T-cell (primary cell): Measurements from ENCODE around the gene ZNHIT6. TPM values are rescaled to one million over a fixed set of nuclear protein-coding genes. Genes with fewer than 3 reads are reported as not detected.

Experiments
- ATAC-seq, 4 experiments: fragments of 200-7000 bp in 3 of 4; fragments of 150-1000 bp in 1 of 4; cut with Tn5 transposase; replicated peaks in 1 of 4; 1 replicate in 3 of 4; 2 replicates in 1 of 4; pipeline ENCODE4 v1.10.0; 2021; ENCODE audit warnings: moderate library complexity in 3 of 4, mild to moderate bottlenecking in 2 of 4, moderate number of reproducible peaks in 1 of 4
- CTCF ChIA-PET, 2 donors: fragments of 300-600 bp; sonication (Branson Sonifier 250); formaldehyde crosslinking; loops; one replicate each; lab custom pipeline; 2022; ENCODE audit warnings: antibody characterized with exemption in 2 of 2; lab: Charles Lee
- POLR2A ChIA-PET, 2 donors: fragments of 300-600 bp; sonication (Branson Sonifier 250); formaldehyde crosslinking; loops; one replicate each; lab custom pipeline; 2022; ENCODE audit warnings: antibody characterized with exemption in 2 of 2; lab: Charles Lee
- DNase-seq, 35 experiments: peaks; one replicate each; pipeline versions ENCODE4 v3.0.0 to v3.0.0-alpha.2; 2013 to 2023
- H3K27ac ChIP-seq: one replicate; pipeline ENCODE4 v1.5.1; 2013; ENCODE audit warnings: low read length
- H3K27me3 ChIP-seq, 2 experiments: replicated peaks in 1 of 2; 1 replicate in 1 of 2; 2 replicates in 1 of 2; pipeline versions ENCODE4 v1.6.1 to v1.7.0; 2013; ENCODE audit warnings: low read length in 1 of 2, mixed read lengths in 1 of 2; ENCODE audit not compliant: control insufficient read depth in 2 of 2, insufficient read depth in 2 of 2; ENCODE audit errors: extremely low read depth in 1 of 2
- H3K36me3 ChIP-seq, 2 donors: 1 replicate in 1 of 2; 2 replicates in 1 of 2; pipeline versions ENCODE4 v1.6.1 to v1.7.0; 2013; ENCODE audit warnings: low read length in 1 of 2; ENCODE audit not compliant: control insufficient read depth in 2 of 2, insufficient read depth in 1 of 2; ENCODE audit errors: extremely low read depth in 1 of 2
- H3K4me1 ChIP-seq, 2 experiments: 1 replicate in 1 of 2; 2 replicates in 1 of 2; pipeline versions ENCODE4 v1.6.1 to v1.7.0; 2013; ENCODE audit warnings: low read length in 2 of 2, mixed read lengths in 1 of 2; ENCODE audit not compliant: insufficient read depth in 2 of 2, control insufficient read depth in 1 of 2; ENCODE audit errors: extremely low read depth in 1 of 2
- H3K4me3 ChIP-seq, 2 donors: 1 replicate in 1 of 2; 2 replicates in 1 of 2; pipeline versions ENCODE4 v1.5.1 to v1.7.0; 2013; ENCODE audit warnings: mild to moderate bottlenecking in 2 of 2, low read length in 1 of 2, moderate library complexity in 1 of 2; ENCODE audit not compliant: control insufficient read depth in 1 of 2; ENCODE audit errors: extremely low read depth in 1 of 2
- H3K9me3 ChIP-seq: 2 replicates; pipeline ENCODE4 v1.7.0; 2013
- H3K27ac Mint-ChIP-seq, 2 donors: one replicate each; pipeline ENCODE4 v1.8.0; 2020 to 2021; ENCODE audit warnings: mild to moderate bottlenecking in 2 of 2, mixed read lengths in 2 of 2
- H3K27me3 Mint-ChIP-seq, 2 donors: one replicate each; pipeline ENCODE4 v1.8.0; 2021 to 2022; ENCODE audit warnings: mixed read lengths in 2 of 2
- H3K36me3 Mint-ChIP-seq: one replicate; pipeline ENCODE4 v1.8.0; 2021; ENCODE audit warnings: mixed read lengths
- H3K4me1 Mint-ChIP-seq, 3 donors: one replicate each; pipeline ENCODE4 v1.8.0; 2020 to 2022; ENCODE audit warnings: mixed read lengths in 3 of 3, mild to moderate bottlenecking in 1 of 3
- H3K4me3 Mint-ChIP-seq, 3 donors: one replicate each; pipeline ENCODE4 v1.8.0; 2020 to 2022; ENCODE audit warnings: mild to moderate bottlenecking in 3 of 3, mixed read lengths in 3 of 3, moderate library complexity in 3 of 3
- H3K9me3 Mint-ChIP-seq, 3 donors: one replicate each; pipeline ENCODE4 v1.8.0; 2020 to 2022; ENCODE audit warnings: mixed read lengths in 3 of 3
- WGBS: methylation state at CpG from one replicate; pipeline ENCODE4 v1.1.5; 2013; ENCODE audit warnings: missing lambda C conversion rate; ENCODE audit not compliant: insufficient coverage; 5-methylcytosine and 5-hydroxymethylcytosine counted together
- total RNA-seq, 35 experiments: library from RNA in 6 of 35; stranded (reverse) in 6 of 35; fragments of 120-200 nt in 1 of 35; gene quantifications; one replicate each; pipeline versions ENCODE4 v1.2.1 to v1.2.4 and lab custom pipeline; 2013 to 2026

Gene ZNHIT6
- total RNA-seq, 5 donors from 2014 or later (not counting 1 experiment from before 2014, with no cell fraction given): 17.3 to 21.2 (median 19.2) TPM

GRCh38 chr1:85700422-85700821 is 7.8 kb downstream of the ZNHIT6 start:
- no peak for ATAC-seq
- H3K9me3 Mint-ChIP-seq: no peaks in the 10 kb centered on the region
- H3K27ac ChIP-seq: no peak overlapping the region
- 100% methylated on average over 2 of the region's 4 CpGs for WGBS
- H3K9me3 ChIP-seq: no peaks in the 10 kb centered on the region
- CTCF ChIA-PET: interaction anchor here in 1 of 2 donors (0.7 kb wide), 1 partner anchor 756 kb away, joined by 4 read pairs; no protein-coding TSS in a partner anchor
- peaks cover 5 to 38% of the 10 kb centered on the region in 2 donors for H3K36me3 ChIP-seq
- H3K27me3 ChIP-seq: no peaks in the 10 kb centered on the region
- no peaks in the 10 kb centered on the region for H3K27me3 Mint-ChIP-seq
- no peak overlapping the region for H3K27ac Mint-ChIP-seq
- H3K4me3 Mint-ChIP-seq: no peak overlapping the region
- H3K36me3 Mint-ChIP-seq: peaks cover 58% of the 10 kb centered on the region
- peaks cover 0 to 2% of the 10 kb centered on the region in 2 experiments for H3K4me1 ChIP-seq
- POLR2A ChIA-PET: interaction anchor here in 1 of 2 donors (0.6 kb wide), 1 partner anchor 1004 kb away, joined by 4 read pairs; no protein-coding TSS in a partner anchor
- no peak overlapping the region for H3K4me3 ChIP-seq
- DNase-seq: no peak
- H3K4me1 Mint-ChIP-seq: peaks cover 13 to 47% (median 39%) of the 10 kb centered on the region in 3 donors

DNA sequence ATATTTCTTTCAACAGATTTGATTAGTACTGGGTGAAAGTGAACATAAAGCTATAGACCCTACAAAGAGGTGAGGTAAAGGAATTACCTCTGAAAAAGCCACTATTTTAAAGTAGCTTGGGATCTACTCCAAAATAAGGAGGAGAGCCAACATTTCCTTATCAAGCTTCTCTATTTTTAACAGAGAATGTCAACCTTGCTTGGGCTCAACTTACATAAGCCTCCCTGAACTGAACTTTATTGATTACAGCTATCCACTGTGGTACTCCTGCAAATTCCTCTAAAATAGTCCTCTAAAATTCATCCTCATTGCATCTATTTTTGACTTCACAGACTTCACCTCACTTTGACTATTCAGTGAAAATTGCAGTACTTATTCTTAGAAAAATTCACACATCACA is 10.3 kb downstream of the ZNHIT6 start:
- POLR2A ChIA-PET: interaction anchor here (0.5 to 0.6 kb wide), 2 partner anchors 498 to 696 kb away, joined by 3 to 5 read pairs; no protein-coding TSS in a partner anchor
- H3K36me3 Mint-ChIP-seq: peaks cover 55% of the 10 kb centered on the region
- H3K9me3 ChIP-seq: no peaks in the 10 kb centered on the region
- no peak for ATAC-seq
- H3K4me1 ChIP-seq: no peaks in the 10 kb centered on the region
- H3K27me3 Mint-ChIP-seq: no peaks in the 10 kb centered on the region
- DNase-seq: no peak
- CTCF ChIA-PET: interaction anchor here in 1 of 2 donors (1.1 kb wide), 1 partner anchor 10 kb away, joined by 4 read pairs; the partner anchor contains the start of gene ZNHIT6
- no peak overlapping the region for H3K27ac Mint-ChIP-seq
- H3K36me3 ChIP-seq: peaks cover 5 to 25% of the 10 kb centered on the region in 2 donors
- H3K27ac ChIP-seq: no peak overlapping the region
- H3K4me1 Mint-ChIP-seq: peaks cover 24 to 42% (median 28%) of the 10 kb centered on the region in 3 donors
- H3K27me3 ChIP-seq: no peaks in the 10 kb centered on the region
- H3K4me3 ChIP-seq: no peak overlapping the region
- H3K9me3 Mint-ChIP-seq: no peaks in the 10 kb centered on the region
- H3K4me3 Mint-ChIP-seq: no peak overlapping the region

- Histone ChIP-seq H3K27me3 (no peaks in the 10 kb centered on the region), H3K4me3 (no peak overlapping the region), H3K36me3 (peaks cover 7 to 13% of the 10 kb centered on the region in 2 donors), H3K27ac (no peak overlapping the region), H3K9me3 (no peaks in the 10 kb centered on the region), H3K4me1 (no peaks in the 10 kb centered on the region)
- ChIA-PET POLR2A (interaction anchor here in 1 of 2 donors (0.7 kb wide), 1 partner anchor 12 kb away, joined by 4 read pairs; no protein-coding TSS in a partner anchor), CTCF (interaction anchor here (0.7 to 2.0 kb wide), 5 partner anchors 15 to 748 kb away, joined by 3 to 11 read pairs (median 3); partner anchors contain the start of gene ZNHIT6 (in 1 of the 2))
- H3K4me1 Mint-ChIP-seq: peaks cover 29 to 40% (median 36%) of the 10 kb centered on the region in 3 donors
- no peak overlapping the region for H3K4me3 Mint-ChIP-seq
- no CpG with 5 or more reads among the region's 1 CpG for WGBS
- ATAC-seq (no peak), DNase-seq (no peak)
- no peaks in the 10 kb centered on the region for H3K27me3 Mint-ChIP-seq
- no peak overlapping the region for H3K27ac Mint-ChIP-seq
- H3K36me3 Mint-ChIP-seq: peaks cover 48% of the 10 kb centered on the region
- H3K9me3 Mint-ChIP-seq: no peaks in the 10 kb centered on the region
These were observed 15.4 kb downstream of the ZNHIT6 start for GRCh38 chr1:85692730-85693314.

- H3K4me3 Mint-ChIP-seq: no peak overlapping the region
- H3K36me3 Mint-ChIP-seq: peaks cover 44% of the 10 kb centered on the region
- H3K27me3 ChIP-seq: no peaks in the 10 kb centered on the region
- WGBS: 92% methylated on average over 1 of the region's 4 CpGs
- DNase-seq (no peak), ATAC-seq (no peak)
- H3K9me3 Mint-ChIP-seq: no peaks in the 10 kb centered on the region
- peaks cover 7 to 23% of the 10 kb centered on the region in 2 donors for H3K36me3 ChIP-seq
- H3K27ac Mint-ChIP-seq: no peak overlapping the region
- H3K4me1 Mint-ChIP-seq: peaks cover 30 to 36% (median 31%) of the 10 kb centered on the region in 3 donors
- no peak overlapping the region for H3K27ac ChIP-seq
- POLR2A ChIA-PET: no interaction called here
- no peaks in the 10 kb centered on the region for H3K4me1 ChIP-seq
- no peak overlapping the region for H3K4me3 ChIP-seq
- CTCF ChIA-PET: no interaction called here
- no peaks in the 10 kb centered on the region for H3K9me3 ChIP-seq
- no peaks in the 10 kb centered on the region for H3K27me3 Mint-ChIP-seq
These were observed 18.3 kb downstream of the ZNHIT6 start for GRCh38 chr1:85689775-85690404.

- Histone ChIP-seq H3K36me3 (peaks cover 4 to 20% of the 10 kb centered on the region in 2 donors), H3K4me1 (no peaks in the 10 kb centered on the region), H3K9me3 (no peaks in the 10 kb centered on the region), H3K27me3 (no peaks in the 10 kb centered on the region), H3K27ac (no peak overlapping the region), H3K4me3 (no peak overlapping the region)
- ChIA-PET CTCF (interaction anchor here in 1 of 2 donors (0.7 kb wide), 4 partner anchors 13 to 53 kb away, joined by 3 to 4 read pairs (median 3); no protein-coding TSS in a partner anchor), POLR2A (interaction anchor here in 1 of 2 donors (0.7 kb wide), 1 partner anchor 11 kb away, joined by 6 read pairs; no protein-coding TSS in a partner anchor)
- H3K27me3 Mint-ChIP-seq: no peaks in the 10 kb centered on the region
- WGBS: 71% methylated on average over 2 of the region's 9 CpGs
- H3K9me3 Mint-ChIP-seq: no peaks in the 10 kb centered on the region
- H3K27ac Mint-ChIP-seq: no peak overlapping the region
- DNase-seq (no peak), ATAC-seq (no peak)
- H3K4me3 Mint-ChIP-seq: no peak overlapping the region
- peaks cover 25% of the 10 kb centered on the region for H3K36me3 Mint-ChIP-seq
- H3K4me1 Mint-ChIP-seq: peaks cover 4 to 10% (median 6%) of the 10 kb centered on the region in 3 donors
These were observed 24.8 kb downstream of the ZNHIT6 start for GRCh38 chr1:85683292-85684025.

DNA sequence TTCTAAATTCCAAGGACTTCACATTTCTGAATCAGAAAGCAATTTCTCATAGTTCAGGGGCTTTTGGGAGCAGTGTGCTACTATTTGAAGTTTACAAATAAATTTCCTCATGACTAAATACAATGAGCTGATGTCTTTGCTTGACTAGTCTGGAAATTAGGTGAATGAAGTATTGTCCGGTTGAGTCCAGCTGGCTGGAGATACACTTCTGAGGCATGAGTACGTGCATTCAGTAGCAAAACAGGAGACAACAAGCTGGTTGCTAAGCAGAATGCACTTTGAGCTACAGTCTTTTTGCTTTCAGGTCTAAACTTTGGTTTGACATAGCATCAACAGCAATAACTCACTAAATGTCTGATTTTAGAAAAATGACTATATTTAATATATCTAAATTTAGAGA is 27.1 kb downstream of the ZNHIT6 start:
- H3K4me3 Mint-ChIP-seq: no peak overlapping the region
- H3K9me3 Mint-ChIP-seq: no peaks in the 10 kb centered on the region
- Histone ChIP-seq H3K4me1 (no peaks in the 10 kb centered on the region), H3K27me3 (no peaks in the 10 kb centered on the region), H3K36me3 (peaks cover 4 to 21% of the 10 kb centered on the region in 2 donors), H3K9me3 (no peaks in the 10 kb centered on the region), H3K27ac (no peak overlapping the region), H3K4me3 (no peak overlapping the region)
- peaks cover 2 to 10% (median 6%) of the 10 kb centered on the region in 3 donors for H3K4me1 Mint-ChIP-seq
- DNase-seq (no peak), ATAC-seq (no peak)
- H3K36me3 Mint-ChIP-seq: peaks cover 37% of the 10 kb centered on the region
- POLR2A ChIA-PET: interaction anchor here in 1 of 2 donors (0.6 kb wide), 1 partner anchor 11 kb away, joined by 4 read pairs; no protein-coding TSS in a partner anchor
- no peaks in the 10 kb centered on the region for H3K27me3 Mint-ChIP-seq
- CTCF ChIA-PET: no interaction called here
- no peak overlapping the region for H3K27ac Mint-ChIP-seq
- 100% methylated on average over 1 of the region's 2 CpGs for WGBS
